Right lobe of liver (tissue), 6 donors: ENCODE measurements around the gene DGKH. TPM values are rescaled to one million over a fixed set of nuclear protein-coding genes. Genes with fewer than 3 reads are reported as not detected.

ENCODE experiments used
- ATAC-seq, 4 donors: fragments of 200-7000 bp; cut with Tn5 transposase; one replicate each; pipeline ENCODE4 v1.9.1; 2020; ENCODE audit warnings: mild to moderate bottlenecking in 4 of 4, moderate library complexity in 4 of 4
- DNase-seq, 3 donors: peaks; one replicate each; pipeline ENCODE4 v3.0.0-alpha.2; 2020
- H3K27ac ChIP-seq, 3 donors: fragments of 200-600 bp; one replicate each; pipeline ENCODE4 v1.8.0; 2022
- H3K27me3 ChIP-seq, 2 donors: fragments of 200-600 bp; one replicate each; pipeline ENCODE4 v1.8.0; 2022
- H3K36me3 ChIP-seq, 4 donors: fragments of 200-600 bp; sonication (generic) in 1 of 4; one replicate each; pipeline versions ENCODE4 v1.5.1 to v1.8.0; 2017 to 2022; ENCODE audit warnings: control low read depth in 1 of 4
- H3K4me1 ChIP-seq, 4 donors: fragments of 200-600 bp; sonication (generic) in 1 of 4; one replicate each; pipeline versions ENCODE4 v1.5.1 to v1.8.0; 2017 to 2022; ENCODE audit warnings: control low read depth in 1 of 4
- H3K4me3 ChIP-seq, 3 donors: fragments of 200-600 bp; one replicate each; pipeline ENCODE4 v1.8.0; 2022
- H3K9me3 ChIP-seq, 4 donors: fragments of 200-600 bp; sonication (generic) in 1 of 4; one replicate each; pipeline versions ENCODE4 v1.5.1 to v1.8.0; 2017 to 2022; ENCODE audit warnings: control low read depth in 1 of 4
- POLR2A ChIP-seq: fragments of 450-650 bp; IDR thresholded peaks from one replicate; pipeline ENCODE4 v1.6.1; 2017; ENCODE audit warnings: antibody characterized with exemption, mild to moderate bottlenecking
- WGBS: methylation state at CpG from one replicate; pipeline ENCODE4 v1.1.6; 2018; ENCODE audit warnings: low coverage, low lambda C conversion rate; ENCODE audit not compliant: insufficient coverage; ENCODE audit errors: missing lambda C conversion rate; 5-methylcytosine and 5-hydroxymethylcytosine counted together
- intact Hi-C, 2 donors: fragments of 100-400 bp; cut with DNase I; formaldehyde crosslinking; loops; one replicate each; pipeline versions ENCODE4 v1.11.2 to v1.14.1; 2022
- total RNA-seq, 6 experiments: library from RNA; depleted of rRNA in 2 of 6; stranded (reverse); fragments of >200 nt in 2 of 6; fragmentation: NEBNext Ultra II Directional in 3 of 6; extraction: Animal tissue kit (Norgen Biotek cat#: 25700) in 3 of 6; gene quantifications; one replicate each; pipeline versions ENCODE4 v1.1.0 to v1.2.4, GENCODE V29; 2016 to 2023
- TF ChIP-seq, protein P1 (sequence below), 4 donors: fragments of 200-600 bp in 3 of 4; fragments of 450-650 bp in 1 of 4; IDR thresholded peaks; one replicate each; pipeline versions ENCODE4 v1.5.1 to v1.8.0; 2016 to 2022; ENCODE audit warnings: antibody characterized with exemption in 4 of 4, mild to moderate bottlenecking in 2 of 4
- donor health status: DM: no; HTN: yes; CAD: no.
- donor health status: DM: no; HTN: no; CAD: no.
- donor health status: DM: no; HTN: no; CAD: no.
- donor health status: DM: no; HTN: yes; CAD: no.
- donor health status: DM: no; HTN: yes; CAD: no.

Gene DGKH
- total RNA-seq, 6 experiments from 2014 or later: 0.95 to 5.1 (median 2.2) TPM

DNA sequence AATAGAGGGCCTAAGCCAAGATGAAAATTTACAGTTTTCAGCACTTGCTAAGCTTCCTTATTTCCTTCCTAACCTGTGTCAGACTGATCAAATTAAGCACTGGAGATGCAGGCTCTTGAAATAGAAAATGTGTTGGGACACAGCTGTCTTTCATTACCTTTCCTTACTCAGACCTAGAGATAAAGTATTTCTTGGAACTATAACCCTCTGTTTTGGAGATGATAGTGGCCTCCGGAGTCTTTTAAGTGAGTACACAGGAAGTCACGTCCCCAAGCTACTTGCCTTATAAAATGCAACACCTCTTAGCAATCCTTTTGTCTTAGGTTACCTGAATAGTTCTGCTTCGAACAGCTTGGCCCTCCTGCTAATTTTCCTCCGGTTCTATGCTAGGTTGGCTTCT lies 211.1 kb downstream of the DGKH start:
- intact Hi-C loops: no loop called here
- Histone ChIP-seq H3K27ac (no peak overlapping the region), H3K27me3 (no peaks in the 10 kb centered on the region), H3K36me3 (no peaks in the 10 kb centered on the region), H3K4me3 (no peak overlapping the region), H3K9me3 (no peaks in the 10 kb centered on the region), H3K4me1 (no peaks in the 10 kb centered on the region)
- TF ChIP-seq, protein P1, sequence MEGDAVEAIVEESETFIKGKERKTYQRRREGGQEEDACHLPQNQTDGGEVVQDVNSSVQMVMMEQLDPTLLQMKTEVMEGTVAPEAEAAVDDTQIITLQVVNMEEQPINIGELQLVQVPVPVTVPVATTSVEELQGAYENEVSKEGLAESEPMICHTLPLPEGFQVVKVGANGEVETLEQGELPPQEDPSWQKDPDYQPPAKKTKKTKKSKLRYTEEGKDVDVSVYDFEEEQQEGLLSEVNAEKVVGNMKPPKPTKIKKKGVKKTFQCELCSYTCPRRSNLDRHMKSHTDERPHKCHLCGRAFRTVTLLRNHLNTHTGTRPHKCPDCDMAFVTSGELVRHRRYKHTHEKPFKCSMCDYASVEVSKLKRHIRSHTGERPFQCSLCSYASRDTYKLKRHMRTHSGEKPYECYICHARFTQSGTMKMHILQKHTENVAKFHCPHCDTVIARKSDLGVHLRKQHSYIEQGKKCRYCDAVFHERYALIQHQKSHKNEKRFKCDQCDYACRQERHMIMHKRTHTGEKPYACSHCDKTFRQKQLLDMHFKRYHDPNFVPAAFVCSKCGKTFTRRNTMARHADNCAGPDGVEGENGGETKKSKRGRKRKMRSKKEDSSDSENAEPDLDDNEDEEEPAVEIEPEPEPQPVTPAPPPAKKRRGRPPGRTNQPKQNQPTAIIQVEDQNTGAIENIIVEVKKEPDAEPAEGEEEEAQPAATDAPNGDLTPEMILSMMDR (IDR thresholded peaks at IDR 0.05): no peak
- no peak for TF ChIP-seq POLR2A
- 71% methylated on average over 4 of the region's 4 CpGs for WGBS
- DNase-seq (no peak), ATAC-seq (no peak)

DNA sequence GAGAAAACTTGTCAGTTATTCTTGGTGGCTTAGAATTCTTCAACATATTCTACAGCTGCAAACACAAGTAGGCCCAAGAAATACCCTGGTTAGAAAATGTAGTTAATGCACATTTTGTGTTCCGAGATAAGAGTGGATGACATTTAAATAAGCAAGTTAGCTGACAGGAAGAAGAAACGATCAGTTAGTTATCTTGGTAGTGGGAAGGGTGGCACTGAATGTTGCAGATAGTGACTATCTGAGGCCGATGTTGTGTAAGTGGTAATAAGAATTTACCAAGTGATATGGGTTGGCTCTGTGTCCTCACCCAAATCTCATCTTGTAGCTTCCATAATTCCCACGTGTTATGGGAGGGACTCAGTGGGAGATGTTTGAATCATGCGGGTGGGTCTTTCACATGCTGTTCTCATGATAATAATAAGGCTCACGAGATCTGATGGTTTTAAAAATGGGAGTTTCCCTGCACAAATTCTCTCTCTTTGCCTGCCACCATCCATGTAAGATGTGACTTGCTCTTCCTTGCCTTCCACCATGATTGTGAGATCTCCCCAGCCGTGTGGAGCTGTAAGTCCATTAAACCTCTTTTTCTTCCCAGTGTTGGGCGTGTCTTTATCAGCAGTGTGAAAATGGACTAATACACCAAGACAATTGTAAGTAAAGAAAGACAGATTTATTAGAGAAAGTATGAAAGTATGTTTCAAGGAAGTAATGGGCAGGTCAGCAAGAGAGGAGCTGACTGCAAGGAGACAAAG lies 212.6 kb downstream of the DGKH start:
- Histone ChIP-seq H3K9me3 (no peaks in the 10 kb centered on the region), H3K27ac (no peak overlapping the region), H3K27me3 (no peaks in the 10 kb centered on the region), H3K4me1 (no peaks in the 10 kb centered on the region), H3K36me3 (no peaks in the 10 kb centered on the region), H3K4me3 (no peak overlapping the region)
- ATAC-seq (no peak), DNase-seq (no peak)
- TF ChIP-seq, protein P1 (IDR thresholded peaks at IDR 0.05): no peak
- no peak for TF ChIP-seq POLR2A
- intact Hi-C loops: no loop called here
- WGBS: 67% methylated on average over 8 of the region's 8 CpGs

DNA sequence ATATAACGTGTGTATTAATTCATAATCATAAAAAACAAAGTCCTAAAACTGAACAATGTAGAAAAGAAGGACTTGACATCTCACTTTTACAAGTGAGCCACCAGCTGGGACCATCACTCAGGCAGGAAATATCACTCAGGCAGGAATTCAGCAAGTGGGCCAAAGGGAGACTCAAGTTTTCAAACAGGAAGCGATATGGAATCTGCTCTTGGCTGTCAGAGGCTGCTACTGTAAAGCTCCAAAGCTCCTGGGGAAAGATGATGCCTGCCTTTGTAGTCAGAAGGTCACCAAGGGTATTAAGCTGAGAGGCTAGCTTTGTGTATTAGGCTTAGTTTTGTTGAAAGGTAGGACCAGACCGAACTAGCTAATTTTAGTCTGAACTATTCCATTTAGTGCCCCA lies 218.0 kb downstream of the DGKH start:
- ATAC-seq: peak in 3 of 4 donors; percentile 51 to 70 (median 65)
- Histone ChIP-seq H3K4me1 (no peaks in the 10 kb centered on the region), H3K9me3 (no peaks in the 10 kb centered on the region), H3K36me3 (no peaks in the 10 kb centered on the region), H3K27me3 (no peaks in the 10 kb centered on the region), H3K27ac (no peak overlapping the region), H3K4me3 (no peak overlapping the region)
- intact Hi-C loops: no loop called here
- TF ChIP-seq POLR2A: no peak
- TF ChIP-seq, protein P1 (IDR thresholded peaks at IDR 0.05): no peak
- WGBS: 58% methylated on average over 3 of the region's 3 CpGs
- no peak for DNase-seq

DNA sequence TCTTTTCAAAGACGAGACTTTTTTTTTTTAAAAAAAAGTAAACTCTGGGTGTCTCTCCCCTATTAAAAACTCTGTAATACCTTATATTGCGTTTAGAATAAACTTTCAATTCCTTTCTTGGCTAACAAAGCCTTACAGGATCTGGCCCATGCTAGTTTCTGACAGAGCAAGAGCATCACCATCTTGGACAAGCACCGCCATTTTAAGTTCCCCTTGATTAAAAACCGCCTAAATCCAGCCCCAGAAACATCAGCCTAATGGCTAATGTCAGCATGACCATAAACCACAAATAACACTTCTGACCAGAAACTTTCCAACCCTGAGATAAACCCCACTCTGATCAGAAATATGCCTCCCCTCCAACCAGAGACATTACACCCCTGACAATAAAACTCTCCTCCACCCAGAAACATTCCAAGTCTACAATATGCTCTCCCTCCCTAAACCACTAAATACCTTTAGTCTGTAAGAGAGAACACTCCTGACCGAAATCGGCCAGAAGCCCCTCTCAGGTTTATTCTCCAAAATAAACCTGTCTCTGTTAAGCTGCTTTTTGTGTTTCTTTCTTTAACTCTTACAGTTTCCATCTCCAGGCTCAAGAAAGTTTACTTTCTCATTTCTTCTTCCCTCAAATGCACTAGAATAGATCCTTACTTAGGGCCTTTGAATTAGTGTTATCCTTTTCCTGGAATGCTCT lies 221.9 kb downstream of the DGKH start:
- WGBS: 96% methylated on average over 6 of the region's 6 CpGs
- ATAC-seq: no peak
- Histone ChIP-seq H3K9me3 (no peaks in the 10 kb centered on the region), H3K4me1 (peaks cover 0 to 8% (median 0%) of the 10 kb centered on the region in 4 donors), H3K27ac (no peak overlapping the region), H3K4me3 (no peak overlapping the region), H3K27me3 (no peaks in the 10 kb centered on the region), H3K36me3 (no peaks in the 10 kb centered on the region)
- DNase-seq: no peak
- TF ChIP-seq POLR2A: no peak
- TF ChIP-seq, protein P1 (IDR thresholded peaks at IDR 0.05): no peak
- intact Hi-C loops: no loop called here
